Measurements from ENCODE around the gene KLHL4. TPM values are rescaled to one million over a fixed set of nuclear protein-coding genes. Genes with fewer than 3 reads are reported as not detected.
A peak's percentile ranks its signal among the peaks of the same experiment; 100 is the strongest.
"Not testable (repeated sequence)": the region's sequence is repeated elsewhere in the genome, so short reads cannot be mapped to it uniquely, and the experiment has no call there.

The KLHL4 gene
- total and polyA plus RNA-seq, 2 donors (not counting 1 experiment from before 2014, with no cell fraction given), result 0.26 to 3.5 TPM

DNA sequence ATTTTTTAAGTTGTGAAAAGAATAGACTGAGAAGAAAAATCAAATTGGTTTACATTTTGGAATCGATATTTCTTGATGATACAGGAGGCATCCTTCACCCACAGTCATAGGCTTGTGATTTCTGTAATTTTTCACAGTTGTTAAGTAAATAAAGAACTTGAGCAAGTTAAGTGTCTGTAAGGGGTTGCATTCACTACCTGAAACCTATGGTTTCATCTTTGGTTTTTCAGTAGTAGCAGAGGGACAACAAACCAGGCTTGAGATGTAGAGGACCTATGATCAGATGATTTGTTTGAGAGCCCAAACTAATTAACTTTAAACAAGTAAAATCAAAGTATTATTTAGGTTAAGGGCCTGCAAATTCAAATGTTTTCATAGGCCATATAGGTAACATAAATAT lies 175.6 kb downstream of the KLHL4 start:
- Histone ChIP-seq H3K9me3 (ENCODE audit: control insufficient read depth, insufficient read depth, low read depth, low read length) (no peaks in the 10 kb centered on the region), H3K79me2 (ENCODE audit: control insufficient read depth, insufficient read depth, low read length) (no peaks in the 10 kb centered on the region), H3K27me3 (ENCODE audit: control insufficient read depth, insufficient read depth, low read length) (no peaks in the 10 kb centered on the region), H4K20me1 (ENCODE audit: control insufficient read depth, extremely low read depth, insufficient read depth, low read length) (no peaks in the 10 kb centered on the region), H3K36me3 (ENCODE audit: control insufficient read depth, insufficient read depth, low read length) (no peaks in the 10 kb centered on the region), H3K4me2 (ENCODE audit: extremely low read depth, insufficient read depth, low read length) (no peak overlapping the region), H3K4me1 (ENCODE audit: control insufficient read depth, extremely low read depth, insufficient read depth, low read length) (no peaks in the 10 kb centered on the region), H3K4me3 (replicated peaks in 1 of 4; ENCODE audit: control extremely low read depth in 1 of 4, insufficient read depth in 1 of 4, low read depth in 3 of 4, low read length in 4 of 4) (no peak overlapping the region), H2AFZ (ENCODE audit: low read length) (no peak overlapping the region), H3K9ac (ENCODE audit: insufficient read depth, low read length) (no peak overlapping the region), H3K27ac (ENCODE audit: insufficient read depth, low read length) (no peak overlapping the region)
- DNase-seq (ENCODE audit: low read depth in 2 of 2), result no peak
- TF ChIP-seq EZH2 (IDR thresholded peaks at IDR 0.05; ENCODE audit: low read length, missing control alignments), result no peak
- TF ChIP-seq, protein P1, sequence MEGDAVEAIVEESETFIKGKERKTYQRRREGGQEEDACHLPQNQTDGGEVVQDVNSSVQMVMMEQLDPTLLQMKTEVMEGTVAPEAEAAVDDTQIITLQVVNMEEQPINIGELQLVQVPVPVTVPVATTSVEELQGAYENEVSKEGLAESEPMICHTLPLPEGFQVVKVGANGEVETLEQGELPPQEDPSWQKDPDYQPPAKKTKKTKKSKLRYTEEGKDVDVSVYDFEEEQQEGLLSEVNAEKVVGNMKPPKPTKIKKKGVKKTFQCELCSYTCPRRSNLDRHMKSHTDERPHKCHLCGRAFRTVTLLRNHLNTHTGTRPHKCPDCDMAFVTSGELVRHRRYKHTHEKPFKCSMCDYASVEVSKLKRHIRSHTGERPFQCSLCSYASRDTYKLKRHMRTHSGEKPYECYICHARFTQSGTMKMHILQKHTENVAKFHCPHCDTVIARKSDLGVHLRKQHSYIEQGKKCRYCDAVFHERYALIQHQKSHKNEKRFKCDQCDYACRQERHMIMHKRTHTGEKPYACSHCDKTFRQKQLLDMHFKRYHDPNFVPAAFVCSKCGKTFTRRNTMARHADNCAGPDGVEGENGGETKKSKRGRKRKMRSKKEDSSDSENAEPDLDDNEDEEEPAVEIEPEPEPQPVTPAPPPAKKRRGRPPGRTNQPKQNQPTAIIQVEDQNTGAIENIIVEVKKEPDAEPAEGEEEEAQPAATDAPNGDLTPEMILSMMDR (conservative IDR thresholded peaks at IDR 0.05 in 1 of 2, IDR thresholded peaks at IDR 0.05 in 1 of 2; ENCODE audit: low read depth in 1 of 2, low read length in 2 of 2), result no peak

DNA sequence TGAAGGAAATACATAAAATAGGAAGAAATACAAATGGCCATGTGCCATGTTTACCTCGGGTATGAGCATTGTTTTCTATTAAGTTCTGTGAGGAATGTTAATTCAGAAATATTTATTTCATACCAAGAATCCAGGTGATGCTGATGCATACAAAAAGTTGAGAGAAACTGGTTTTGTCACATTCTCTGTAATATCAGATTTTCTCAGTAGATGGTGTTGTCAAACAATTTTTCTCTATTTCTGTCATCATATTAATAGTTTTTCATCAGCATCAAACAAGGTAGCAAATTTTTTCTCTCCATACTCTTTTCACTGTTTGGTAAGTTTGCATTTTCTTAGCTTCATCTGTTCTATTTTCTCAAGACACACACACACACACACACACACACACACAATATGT lies 179.8 kb downstream of the KLHL4 start:
- H2AFZ ChIP-seq (ENCODE audit: low read length), result no peak overlapping the region
- no peaks in the 10 kb centered on the region for H3K79me2 ChIP-seq (ENCODE audit: control insufficient read depth, insufficient read depth, low read length)
- no peak for DNase-seq (ENCODE audit: low read depth in 2 of 2)
- TF ChIP-seq EZH2 (IDR thresholded peaks at IDR 0.05; ENCODE audit: low read length, missing control alignments), result no peak
- TF ChIP-seq, protein P1 (conservative IDR thresholded peaks at IDR 0.05 in 1 of 2, IDR thresholded peaks at IDR 0.05 in 1 of 2; ENCODE audit: low read depth in 1 of 2, low read length in 2 of 2), result no peak
- H3K4me3 ChIP-seq (replicated peaks in 1 of 4; ENCODE audit: control extremely low read depth in 1 of 4, insufficient read depth in 1 of 4, low read depth in 3 of 4, low read length in 4 of 4), result no peak overlapping the region
- H3K27me3 ChIP-seq (ENCODE audit: control insufficient read depth, insufficient read depth, low read length), result no peaks in the 10 kb centered on the region
- H3K36me3 ChIP-seq (ENCODE audit: control insufficient read depth, insufficient read depth, low read length), result no peaks in the 10 kb centered on the region
- H3K27ac ChIP-seq (ENCODE audit: insufficient read depth, low read length), result no peak overlapping the region
- H3K4me2 ChIP-seq (ENCODE audit: extremely low read depth, insufficient read depth, low read length), result no peak overlapping the region
- no peaks in the 10 kb centered on the region for H3K4me1 ChIP-seq (ENCODE audit: control insufficient read depth, extremely low read depth, insufficient read depth, low read length)
- H3K9ac ChIP-seq (ENCODE audit: insufficient read depth, low read length), result no peak overlapping the region
- H3K9me3 ChIP-seq (ENCODE audit: control insufficient read depth, insufficient read depth, low read depth, low read length), result no peaks in the 10 kb centered on the region
- no peaks in the 10 kb centered on the region for H4K20me1 ChIP-seq (ENCODE audit: control insufficient read depth, extremely low read depth, insufficient read depth, low read length)

- Histone ChIP-seq H3K4me2 (ENCODE audit: extremely low read depth, insufficient read depth, low read length) (no peak overlapping the region), H3K27me3 (ENCODE audit: control insufficient read depth, insufficient read depth, low read length) (no peaks in the 10 kb centered on the region), H3K4me1 (ENCODE audit: control insufficient read depth, extremely low read depth, insufficient read depth, low read length) (no peaks in the 10 kb centered on the region), H3K4me3 (replicated peaks in 1 of 4; ENCODE audit: control extremely low read depth in 1 of 4, insufficient read depth in 1 of 4, low read depth in 3 of 4, low read length in 4 of 4) (no peak overlapping the region), H3K36me3 (ENCODE audit: control insufficient read depth, insufficient read depth, low read length) (no peaks in the 10 kb centered on the region), H2AFZ (ENCODE audit: low read length) (no peak overlapping the region), H3K9ac (ENCODE audit: insufficient read depth, low read length) (no peak overlapping the region), H3K9me3 (ENCODE audit: control insufficient read depth, insufficient read depth, low read depth, low read length) (no peaks in the 10 kb centered on the region), H3K79me2 (ENCODE audit: control insufficient read depth, insufficient read depth, low read length) (no peaks in the 10 kb centered on the region), H3K27ac (ENCODE audit: insufficient read depth, low read length) (no peak overlapping the region), H4K20me1 (ENCODE audit: control insufficient read depth, extremely low read depth, insufficient read depth, low read length) (no peaks in the 10 kb centered on the region)
- TF ChIP-seq, protein P1 (conservative IDR thresholded peaks at IDR 0.05 in 1 of 2, IDR thresholded peaks at IDR 0.05 in 1 of 2; ENCODE audit: low read depth in 1 of 2, low read length in 2 of 2), result no peak
- no peak for TF ChIP-seq EZH2 (IDR thresholded peaks at IDR 0.05; ENCODE audit: low read length, missing control alignments)
- peak in 1 of 2 donors; percentile 4 for DNase-seq (ENCODE audit: low read depth in 2 of 2)
Measured at GRCh38 chrX:87702795-87703194, 185.2 kb downstream of the KLHL4 start.

DNA sequence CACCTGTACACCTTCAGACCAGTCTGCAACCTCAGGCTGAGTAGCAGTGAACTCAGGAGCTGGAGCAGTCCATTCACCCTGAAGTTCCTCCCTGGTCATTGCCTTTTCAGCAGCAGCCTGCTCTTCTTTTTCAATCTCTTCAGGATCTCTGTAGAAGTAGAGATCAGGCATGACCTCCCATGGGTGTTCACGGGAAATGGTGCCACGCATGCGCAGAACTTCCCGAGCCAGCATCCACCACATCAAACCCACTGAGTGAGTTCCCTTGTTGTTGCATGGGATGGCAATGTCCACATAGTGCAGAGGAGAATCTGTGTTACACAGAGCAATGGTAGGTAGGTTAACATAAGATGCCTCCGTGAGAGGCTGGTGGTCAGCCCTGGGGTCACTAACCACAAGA lies 185.9 kb downstream of the KLHL4 start:
- H3K9ac ChIP-seq (ENCODE audit: insufficient read depth, low read length); H3K27me3 ChIP-seq (ENCODE audit: control insufficient read depth, insufficient read depth, low read length); H3K79me2 ChIP-seq (ENCODE audit: control insufficient read depth, insufficient read depth, low read length); H3K4me3 ChIP-seq (replicated peaks in 1 of 4; ENCODE audit: control extremely low read depth in 1 of 4, insufficient read depth in 1 of 4, low read depth in 3 of 4, low read length in 4 of 4); H2AFZ ChIP-seq (ENCODE audit: low read length); H4K20me1 ChIP-seq (ENCODE audit: control insufficient read depth, extremely low read depth, insufficient read depth, low read length); H3K9me3 ChIP-seq (ENCODE audit: control insufficient read depth, insufficient read depth, low read depth, low read length); H3K27ac ChIP-seq (ENCODE audit: insufficient read depth, low read length); H3K36me3 ChIP-seq (ENCODE audit: control insufficient read depth, insufficient read depth, low read length); H3K4me1 ChIP-seq (ENCODE audit: control insufficient read depth, extremely low read depth, insufficient read depth, low read length); H3K4me2 ChIP-seq (ENCODE audit: extremely low read depth, insufficient read depth, low read length); DNase-seq (ENCODE audit: low read depth in 2 of 2): not testable (repeated sequence)
